ENCODE measurements around the gene SVIL.

GRCh38 chr10:29613791-29614190 lies 21.0 kb downstream of the SVIL start:
- TF ChIP-seq POLR2AphosphoS5 (IDR thresholded peaks at IDR 0.05): no peak
- TF ChIP-seq CTCF (IDR thresholded peaks at IDR 0.05): no peak
- no peak for TF ChIP-seq EP300 (IDR thresholded peaks at IDR 0.05)
